ENCODE measurements around the gene GLYAT. TPM values are rescaled to one million over a fixed set of nuclear protein-coding genes. Genes with fewer than 3 reads are reported as not detected.
"Not testable (repeated sequence)": the region's sequence is repeated elsewhere in the genome, so short reads cannot be mapped to it uniquely, and the experiment has no call there.

Gene GLYAT
- total and polyA plus RNA-seq, 5 donors: 0.39 to 0.57 TPM; not detected in 3

- ATAC-seq: no peak
These were observed 19.9 kb downstream of the GLYAT start for GRCh38 chr11:58711832-58712231.

GRCh38 chr11:58707767-58708166, 24.0 kb downstream of the GLYAT start:
- ATAC-seq: no peak
- WGBS: 69% methylated on average over 3 of the region's 3 CpGs
- intact Hi-C loops (cut with DNase I): no loop called here

More at GRCh38 chr11:58711832-58712231, 19.9 kb downstream of the GLYAT start:
- intact Hi-C loops (cut with DNase I): no loop called here
- H3K9me3 ChIP-seq (ENCODE audit: control insufficient read depth, low read length): no peaks in the 10 kb centered on the region
- H3K27me3 ChIP-seq (ENCODE audit: control insufficient read depth, insufficient read depth): no peaks in the 10 kb centered on the region
- no peak overlapping the region for H3K4me3 ChIP-seq (ENCODE audit: low read length)
- H3K4me1 ChIP-seq (ENCODE audit: control insufficient read depth, insufficient read depth, low read length): no peaks in the 10 kb centered on the region
- 47% methylated on average over 2 of the region's 2 CpGs for WGBS
- no peak overlapping the region for H3K27ac ChIP-seq (ENCODE audit: low read length)
- DNase-seq: no peak

GRCh38 chr11:58696825-58697224, 34.9 kb downstream of the GLYAT start:
- ATAC-seq; H3K27ac ChIP-seq (ENCODE audit: low read length); H3K27me3 ChIP-seq (ENCODE audit: control insufficient read depth, insufficient read depth); DNase-seq; H3K4me1 ChIP-seq (ENCODE audit: control insufficient read depth, insufficient read depth, low read length); H3K4me3 ChIP-seq (ENCODE audit: low read length); H3K9me3 ChIP-seq (ENCODE audit: control insufficient read depth, low read length); intact Hi-C loops (cut with DNase I): not testable (repeated sequence)
- 56% methylated on average over 2 of the region's 3 CpGs for WGBS

More at GRCh38 chr11:58707767-58708166, 24.0 kb downstream of the GLYAT start:
- Histone ChIP-seq H3K27ac (ENCODE audit: low read length) (no peak overlapping the region), H3K27me3 (ENCODE audit: control insufficient read depth, insufficient read depth) (no peaks in the 10 kb centered on the region), H3K4me3 (ENCODE audit: low read length) (no peak overlapping the region), H3K9me3 (ENCODE audit: control insufficient read depth, low read length) (no peaks in the 10 kb centered on the region), H3K4me1 (ENCODE audit: control insufficient read depth, insufficient read depth, low read length) (no peaks in the 10 kb centered on the region)
- DNase-seq: no peak

GRCh38 chr11:58693026-58693425, 38.7 kb downstream of the GLYAT start:
- intact Hi-C loops (cut with DNase I): no loop called here
- DNase-seq (no peak), ATAC-seq (no peak)
- H3K27ac ChIP-seq (ENCODE audit: low read length): no peak overlapping the region
- no peaks in the 10 kb centered on the region for H3K9me3 ChIP-seq (ENCODE audit: control insufficient read depth, low read length)
- H3K4me1 ChIP-seq (ENCODE audit: control insufficient read depth, insufficient read depth, low read length): no peaks in the 10 kb centered on the region
- WGBS: 92% methylated on average over 1 of the region's 1 CpG
- no peak overlapping the region for H3K4me3 ChIP-seq (ENCODE audit: low read length)
- no peaks in the 10 kb centered on the region for H3K27me3 ChIP-seq (ENCODE audit: control insufficient read depth, insufficient read depth)

- DNase-seq (no peak), ATAC-seq (no peak)
- no peaks in the 10 kb centered on the region for H3K4me1 ChIP-seq (ENCODE audit: control insufficient read depth, insufficient read depth, low read length)
- no peaks in the 10 kb centered on the region for H3K9me3 ChIP-seq (ENCODE audit: control insufficient read depth, low read length)
- H3K4me3 ChIP-seq (ENCODE audit: low read length): no peak overlapping the region
- intact Hi-C loops (cut with DNase I): no loop called here
- WGBS: 59% methylated on average over 5 of the region's 5 CpGs
- no peak overlapping the region for H3K27ac ChIP-seq (ENCODE audit: low read length)
- no peaks in the 10 kb centered on the region for H3K27me3 ChIP-seq (ENCODE audit: control insufficient read depth, insufficient read depth)
These were observed 40.1 kb downstream of the GLYAT start for GRCh38 chr11:58691675-58692074.

GRCh38 chr11:58688789-58689503, 42.8 kb downstream of the GLYAT start:
- intact Hi-C loops (cut with DNase I): no loop called here
- DNase-seq: no peak
- no peak for ATAC-seq
- no peaks in the 10 kb centered on the region for H3K9me3 ChIP-seq (ENCODE audit: control insufficient read depth, low read length)
- no peak overlapping the region for H3K27ac ChIP-seq (ENCODE audit: low read length)
- WGBS: 66% methylated on average over 4 of the region's 4 CpGs
- H3K27me3 ChIP-seq (ENCODE audit: control insufficient read depth, insufficient read depth): no peaks in the 10 kb centered on the region
- no peaks in the 10 kb centered on the region for H3K4me1 ChIP-seq (ENCODE audit: control insufficient read depth, insufficient read depth, low read length)
- no peak overlapping the region for H3K4me3 ChIP-seq (ENCODE audit: low read length)

- H3K9me3 ChIP-seq (ENCODE audit: control insufficient read depth, low read length): no peaks in the 10 kb centered on the region
- H3K4me1 ChIP-seq (ENCODE audit: control insufficient read depth, insufficient read depth, low read length): no peaks in the 10 kb centered on the region
- DNase-seq: no peak
- no peak overlapping the region for H3K4me3 ChIP-seq (ENCODE audit: low read length)
- WGBS: 67% methylated on average over 9 of the region's 9 CpGs
- H3K27me3 ChIP-seq (ENCODE audit: control insufficient read depth, insufficient read depth): no peaks in the 10 kb centered on the region
- ATAC-seq: no peak
- intact Hi-C loops (cut with DNase I): no loop called here
- no peak overlapping the region for H3K27ac ChIP-seq (ENCODE audit: low read length)
These were observed 45.6 kb downstream of the GLYAT start for GRCh38 chr11:58685973-58686722.

- WGBS: 77% methylated on average over 3 of the region's 3 CpGs
- H3K4me3 ChIP-seq (ENCODE audit: low read length); DNase-seq; ATAC-seq; intact Hi-C loops (cut with DNase I); H3K27ac ChIP-seq (ENCODE audit: low read length); H3K4me1 ChIP-seq (ENCODE audit: control insufficient read depth, insufficient read depth, low read length); H3K27me3 ChIP-seq (ENCODE audit: control insufficient read depth, insufficient read depth); H3K9me3 ChIP-seq (ENCODE audit: control insufficient read depth, low read length): not testable (repeated sequence)
These were observed 49.1 kb downstream of the GLYAT start for GRCh38 chr11:58682660-58683059.

GRCh38 chr11:58677536-58677935, 54.2 kb downstream of the GLYAT start:
- not testable (repeated sequence) for H3K4me3 ChIP-seq (ENCODE audit: low read length); H3K27ac ChIP-seq (ENCODE audit: low read length); ATAC-seq; H3K4me1 ChIP-seq (ENCODE audit: control insufficient read depth, insufficient read depth, low read length); H3K9me3 ChIP-seq (ENCODE audit: control insufficient read depth, low read length); H3K27me3 ChIP-seq (ENCODE audit: control insufficient read depth, insufficient read depth); DNase-seq
- 65% methylated on average over 1 of the region's 1 CpG for WGBS
- intact Hi-C loops (cut with DNase I): loop anchor here in 3 of 4 donors (10.0 kb wide), 1 partner anchor 103 kb away; the partner anchor contains the start of genes LPXN (in 3 of the 3) and ZFP91 (in 3 of the 3)

- ATAC-seq (no peak), DNase-seq (no peak)
- Histone ChIP-seq H3K27me3 (ENCODE audit: control insufficient read depth, insufficient read depth) (no peaks in the 10 kb centered on the region), H3K9me3 (ENCODE audit: control insufficient read depth, low read length) (no peaks in the 10 kb centered on the region), H3K4me3 (ENCODE audit: low read length) (no peak overlapping the region), H3K27ac (ENCODE audit: low read length) (no peak overlapping the region), H3K4me1 (ENCODE audit: control insufficient read depth, insufficient read depth, low read length) (no peaks in the 10 kb centered on the region)
- intact Hi-C loops (cut with DNase I): loop anchor here in 3 of 4 donors (10.0 kb wide), 1 partner anchor 102 kb away; the partner anchor contains the start of genes LPXN (in 3 of the 3) and ZFP91 (in 3 of the 3)
- WGBS: 66% methylated on average over 1 of the region's 1 CpG
These were observed 55.1 kb downstream of the GLYAT start for GRCh38 chr11:58676563-58677135.

All from right cardiac atrium (tissue), 5 donors.